EH (cell line): Measurements from ENCODE around the gene BTN3A1.
"Not testable (repeated sequence)": the region's sequence is repeated elsewhere in the genome, so short reads cannot be mapped to it uniquely, and the experiment has no call there.

Experiments
- DNase-seq: peaks from one replicate; pipeline ENCODE4 v3.0.0-alpha.2; 2015; ENCODE audit warnings: low read depth

BTN3A1 gene

DNA sequence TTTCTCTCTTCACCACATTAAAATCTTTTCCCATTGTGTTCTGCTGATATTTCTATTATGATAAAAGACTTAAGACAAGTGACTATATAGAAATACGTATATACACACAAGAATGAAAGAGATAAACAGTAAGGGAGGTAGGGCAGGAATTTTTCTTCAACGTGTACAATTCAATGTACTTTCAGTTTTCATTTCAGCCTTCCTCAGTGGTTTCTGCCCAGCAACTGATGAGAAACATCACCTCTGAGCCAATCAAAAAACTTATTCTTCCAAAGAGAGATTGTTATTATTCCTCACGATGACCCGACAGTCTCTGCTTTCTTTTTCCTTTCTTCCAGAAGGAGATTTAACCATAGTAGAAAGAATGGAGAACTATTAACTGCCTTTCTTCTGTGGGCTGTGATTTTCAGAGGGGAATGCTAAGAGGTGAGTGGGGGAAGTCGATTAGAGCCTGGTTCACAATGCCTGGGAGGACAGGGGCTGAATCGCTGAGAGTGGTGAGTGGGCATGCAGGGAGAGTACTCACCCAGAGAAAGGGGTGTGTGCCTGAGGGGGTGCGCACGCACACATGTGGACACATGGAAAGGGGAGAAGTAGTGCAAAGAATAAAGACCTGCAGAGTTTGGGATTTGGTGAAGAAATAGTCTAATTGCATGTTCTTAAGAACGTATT, at the start of gene BTN3A1:
TSS of gene BTN3A1 (plus strand) at position 289 of the 672 bp plus-strand sequence. CDS start 3,289 bp downstream, outside the sequence.
- DNase-seq = peak; percentile 82

DNA sequence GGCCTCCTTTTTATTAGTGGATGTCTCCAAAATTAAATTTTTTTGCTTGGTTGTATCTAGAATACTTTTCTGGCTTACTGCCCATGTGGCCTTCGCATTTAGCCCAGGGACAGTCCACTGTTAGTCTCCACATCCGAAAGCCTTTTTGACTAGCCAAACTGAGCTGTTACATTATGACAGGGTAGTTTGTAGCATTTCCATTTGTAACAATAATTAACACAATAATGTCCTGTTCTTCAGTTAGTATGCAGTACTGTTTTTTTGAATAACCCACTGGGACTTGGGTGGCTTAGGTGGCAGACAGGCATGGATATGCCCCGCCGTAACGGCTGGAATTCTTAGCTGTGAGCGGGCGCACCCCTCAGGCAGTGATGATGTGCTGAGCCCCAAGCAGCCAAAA, 49.8 kb upstream of the BTN3A1 start:
- DNase-seq = no peak

DNA sequence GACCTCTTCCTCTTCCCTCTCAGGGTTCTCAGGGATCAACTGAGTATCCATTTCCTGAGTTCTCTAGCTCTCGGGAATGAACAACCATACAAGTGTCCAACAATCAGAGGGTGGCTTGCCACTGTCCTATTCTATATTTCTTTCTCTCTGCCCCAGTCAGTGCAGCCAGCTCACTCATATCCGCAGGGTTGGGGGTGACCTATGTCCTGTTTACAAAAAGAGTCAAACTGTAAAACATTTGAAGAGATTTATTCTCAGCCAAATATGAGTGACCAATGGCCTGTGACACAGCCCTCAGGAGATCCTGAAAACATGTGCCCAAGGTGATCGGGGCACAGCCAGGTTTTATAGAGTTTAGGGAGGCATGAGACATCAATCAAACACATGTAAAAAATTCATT, 47.9 kb upstream of the BTN3A1 start:
- DNase-seq = no peak

GRCh38 chr6:26355366-26355765, 46.7 kb upstream of the BTN3A1 start:
- no peak for DNase-seq

DNA sequence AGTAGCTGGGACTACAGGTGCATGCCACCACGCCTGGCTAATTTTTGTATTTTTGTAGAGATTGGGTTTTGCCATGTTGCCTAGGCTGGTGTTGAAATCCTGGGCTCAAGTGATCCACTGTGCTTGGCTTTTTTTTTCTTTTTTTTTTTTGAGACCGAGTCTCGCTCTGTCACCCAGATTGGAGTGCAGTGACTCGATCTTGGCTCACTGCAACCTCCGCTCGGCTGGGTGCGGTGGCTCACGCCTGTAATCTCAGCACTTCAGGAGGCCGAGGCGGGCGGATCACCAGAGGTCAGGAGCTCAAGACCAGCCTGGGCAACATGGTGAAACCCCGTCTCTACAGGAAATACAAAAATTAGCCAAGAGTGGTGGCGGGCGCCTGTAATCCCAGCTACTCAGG, 44.5 kb upstream of the BTN3A1 start:
- DNase-seq = not testable (repeated sequence)

DNA sequence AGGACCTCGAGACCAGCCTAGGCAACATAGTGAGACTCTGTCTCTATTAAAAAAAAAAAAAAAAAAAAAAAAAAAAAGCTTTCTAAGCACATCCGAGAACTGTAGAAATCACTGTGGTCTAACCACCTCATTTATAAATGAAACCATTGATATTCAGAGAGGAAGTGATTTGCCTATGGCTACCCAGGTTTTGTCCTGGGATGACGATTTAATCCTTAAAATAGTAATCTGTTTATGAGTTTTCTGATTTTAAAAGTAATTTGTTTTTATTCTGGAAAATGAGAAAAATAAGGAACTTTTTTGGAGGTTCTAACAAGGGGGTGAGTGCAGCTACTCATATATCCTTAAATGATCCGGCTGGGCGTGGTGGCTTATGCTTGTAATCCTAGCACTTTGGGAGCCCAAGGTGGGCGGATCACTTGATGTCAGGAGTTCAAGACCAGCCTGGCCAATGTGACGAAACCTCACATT, 43.5 kb upstream of the BTN3A1 start:
- no peak for DNase-seq

GRCh38 chr6:26359765-26360164, 42.3 kb upstream of the BTN3A1 start:
- no peak for DNase-seq

GRCh38 chr6:26360451-26361416, 41.3 kb upstream of the BTN3A1 start:
- no peak for DNase-seq

DNA sequence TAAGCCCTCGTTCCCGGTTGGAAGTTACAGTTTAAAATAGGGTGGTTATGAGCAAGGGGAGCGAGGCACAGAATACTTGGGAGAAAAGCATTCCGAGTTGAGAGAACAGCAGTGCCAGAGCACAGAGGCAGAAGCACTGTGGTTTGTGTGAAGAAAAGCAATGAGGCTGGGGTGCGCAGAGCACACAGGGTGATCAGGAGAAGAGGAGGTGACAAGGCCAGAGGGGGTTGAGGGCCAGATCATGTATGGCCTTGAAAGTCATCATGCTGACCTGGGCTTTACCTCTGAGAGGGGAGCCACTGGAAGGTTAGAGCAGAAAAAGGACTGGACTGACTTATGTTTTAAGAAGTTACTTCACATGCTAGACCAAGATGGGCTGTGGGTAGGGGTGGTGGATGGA, 40.5 kb upstream of the BTN3A1 start:
- no peak for DNase-seq

GRCh38 chr6:26362093-26362835, 39.8 kb upstream of the BTN3A1 start:
- no peak for DNase-seq

DNA sequence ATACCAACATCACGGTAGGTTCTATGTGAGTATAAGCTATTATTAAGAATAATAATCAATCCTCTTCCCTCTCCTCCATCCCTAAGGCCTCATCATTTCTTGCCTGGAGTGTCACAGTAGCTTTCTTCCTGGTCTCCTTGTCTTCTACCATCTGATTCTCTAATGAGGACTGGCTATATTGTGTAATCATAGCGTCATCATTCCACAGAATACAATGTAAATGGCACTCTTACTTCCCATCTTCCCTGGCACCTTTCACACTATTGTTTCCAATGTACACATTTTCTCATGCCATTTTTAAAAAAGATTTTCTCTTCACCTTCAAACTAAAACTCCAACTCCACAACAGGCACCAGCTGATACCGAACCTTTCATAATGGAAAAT, 39.2 kb upstream of the BTN3A1 start:
- no peak for DNase-seq

DNA sequence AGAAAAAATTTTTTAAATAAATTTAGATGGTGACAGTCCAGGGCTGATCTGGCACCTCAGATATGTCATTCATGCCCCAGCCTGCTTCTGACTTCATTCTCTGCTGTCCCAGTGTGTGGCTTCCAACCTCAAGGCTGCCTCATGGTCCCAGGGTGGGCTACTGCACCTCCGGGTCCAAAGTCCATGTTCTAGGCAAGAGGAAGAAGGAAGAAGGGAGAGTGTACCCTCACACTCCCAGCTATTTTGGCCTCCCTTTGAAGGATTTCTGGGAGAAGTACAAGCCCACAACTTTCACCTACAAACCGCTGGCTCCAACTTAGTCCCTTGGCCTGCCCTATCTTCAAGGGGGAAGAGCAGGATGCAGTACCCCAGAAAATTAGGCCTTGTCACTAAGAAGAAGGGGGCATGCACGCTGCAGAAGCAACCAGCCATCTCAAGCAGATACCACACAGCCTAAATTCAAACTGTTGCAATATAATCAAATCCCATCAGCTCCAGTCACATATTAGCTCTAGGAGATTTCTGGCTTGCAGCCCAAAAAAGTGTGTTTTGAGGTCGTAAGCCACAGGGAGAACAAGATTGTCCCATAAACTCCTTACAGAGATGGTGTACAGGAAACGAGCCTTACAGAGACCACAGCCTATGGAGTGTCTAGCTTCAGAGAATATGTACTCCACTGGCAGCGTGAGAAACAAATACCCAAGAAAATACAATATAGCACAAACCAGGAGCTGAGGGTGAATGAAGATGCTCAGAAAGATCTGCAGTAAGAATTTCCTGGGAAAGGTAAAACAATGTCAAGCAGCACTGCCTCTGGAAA, 38.0 kb upstream of the BTN3A1 start:
- DNase-seq = peak; percentile 47

DNA sequence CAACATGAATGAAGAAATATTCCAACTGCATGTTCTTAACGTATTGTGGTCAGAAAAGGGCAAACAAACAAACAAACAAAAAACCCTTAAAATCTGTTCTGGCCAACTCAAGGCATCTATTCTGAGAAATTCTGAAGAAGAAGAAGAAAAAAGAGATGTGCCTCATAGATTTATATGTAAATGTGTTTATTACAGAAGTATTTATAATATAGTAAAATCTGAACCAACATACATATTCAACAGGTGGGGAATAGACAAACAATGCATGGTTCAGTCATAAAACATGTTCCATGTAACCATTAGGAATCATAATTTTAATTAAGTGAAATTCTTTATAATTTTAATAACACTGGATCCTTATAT, 36.5 kb upstream of the BTN3A1 start:
- no peak for DNase-seq

DNA sequence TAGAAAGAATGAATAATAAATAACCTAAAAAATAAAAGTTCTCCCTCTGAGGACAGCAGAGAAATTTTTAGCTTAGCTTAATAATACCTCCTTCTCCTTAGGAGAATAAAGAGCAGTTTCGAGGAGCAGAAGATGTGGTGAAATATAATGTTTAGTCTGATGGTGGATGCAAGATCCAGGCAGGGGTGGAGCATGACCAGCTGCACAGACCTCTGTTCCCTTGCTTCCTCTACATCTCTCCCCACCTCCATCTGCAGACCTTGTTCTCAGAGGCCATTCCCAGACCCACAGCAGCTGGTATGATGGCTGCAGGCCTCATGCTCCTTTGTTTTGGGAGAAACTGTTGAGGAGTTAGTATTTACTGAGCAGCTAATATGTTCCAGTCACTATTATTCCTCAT, 35.6 kb upstream of the BTN3A1 start:
- peak; percentile 13 for DNase-seq

DNA sequence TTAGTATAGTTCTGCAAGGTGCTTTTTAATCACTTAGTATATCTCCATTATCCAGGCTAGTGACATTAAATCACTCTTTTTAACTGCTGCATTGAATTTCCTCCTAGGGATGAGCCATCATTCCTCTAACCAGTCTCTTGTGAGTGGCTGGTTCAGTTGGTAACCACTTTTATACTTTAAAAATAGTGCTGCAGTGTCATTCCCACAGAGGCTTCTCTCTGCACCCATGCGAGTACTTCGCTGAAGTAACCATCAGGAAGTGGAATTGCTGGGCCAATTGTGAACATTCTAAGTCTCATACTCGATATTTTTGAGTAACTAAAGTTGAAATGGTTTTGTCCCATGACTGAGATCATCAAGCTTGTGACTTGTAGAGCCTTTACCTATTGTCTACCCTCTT, 35.0 kb upstream of the BTN3A1 start:
- no peak for DNase-seq

DNA sequence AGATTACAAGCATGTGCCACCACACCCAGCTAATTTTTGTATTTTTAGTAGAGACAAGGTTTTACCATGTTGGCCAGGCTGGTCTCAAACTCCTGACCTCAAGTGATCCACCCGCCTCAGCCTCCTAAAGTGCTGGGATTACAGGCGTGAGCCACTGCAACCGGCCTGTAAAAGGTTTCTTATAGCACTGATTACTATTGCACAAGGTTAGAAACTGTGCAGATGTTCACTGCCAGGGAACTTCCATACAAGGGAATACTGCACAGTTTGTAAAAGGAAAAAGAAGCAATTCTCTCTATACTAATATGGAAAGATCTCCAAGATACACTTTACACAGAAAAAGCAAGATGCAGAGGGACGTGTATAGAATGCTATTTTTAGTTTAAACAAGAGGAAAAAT, 30.3 kb upstream of the BTN3A1 start:
- not testable (repeated sequence) for DNase-seq

DNA sequence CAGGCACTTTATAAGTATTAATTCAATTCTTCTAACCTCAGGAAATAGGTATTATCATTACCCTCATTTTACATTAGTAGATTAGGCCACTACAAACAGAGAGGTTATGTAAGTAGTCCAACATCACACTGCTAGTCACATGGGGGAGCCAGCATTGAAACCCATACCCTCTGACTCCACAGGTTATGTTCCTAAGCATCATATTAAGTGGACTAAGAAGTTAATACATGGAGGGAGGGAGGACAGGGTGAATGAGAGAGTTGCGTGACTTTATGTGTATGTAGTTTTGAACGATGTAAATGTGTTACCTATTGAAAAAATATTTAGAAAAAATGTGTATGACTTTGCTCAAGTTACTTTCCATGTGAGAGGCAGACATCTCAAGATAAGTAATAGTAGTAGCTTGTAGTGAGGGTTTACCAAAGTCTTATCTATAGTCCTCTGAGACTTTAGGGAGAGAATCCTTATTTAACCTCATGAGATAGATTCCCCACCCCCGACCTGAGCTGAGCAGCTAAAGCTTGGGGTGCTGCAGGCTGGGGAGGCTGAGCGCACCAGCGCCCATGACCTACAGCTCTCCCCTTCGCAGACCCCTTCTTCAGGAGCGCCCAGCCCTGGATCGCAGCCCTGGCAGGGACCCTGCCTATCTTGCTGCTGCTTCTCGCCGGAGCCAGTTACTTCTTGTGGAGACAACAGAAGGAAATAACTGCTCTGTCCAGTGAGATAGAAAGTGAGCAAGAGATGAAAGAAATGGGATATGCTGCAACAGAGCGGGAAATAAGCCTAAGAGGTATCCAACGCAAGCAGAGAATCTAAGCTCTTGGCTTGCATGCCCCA, 29.5 kb upstream of the BTN3A1 start:
- no peak for DNase-seq

GRCh38 chr6:26375270-26375669, 26.8 kb upstream of the BTN3A1 start:
- DNase-seq = no peak

DNA sequence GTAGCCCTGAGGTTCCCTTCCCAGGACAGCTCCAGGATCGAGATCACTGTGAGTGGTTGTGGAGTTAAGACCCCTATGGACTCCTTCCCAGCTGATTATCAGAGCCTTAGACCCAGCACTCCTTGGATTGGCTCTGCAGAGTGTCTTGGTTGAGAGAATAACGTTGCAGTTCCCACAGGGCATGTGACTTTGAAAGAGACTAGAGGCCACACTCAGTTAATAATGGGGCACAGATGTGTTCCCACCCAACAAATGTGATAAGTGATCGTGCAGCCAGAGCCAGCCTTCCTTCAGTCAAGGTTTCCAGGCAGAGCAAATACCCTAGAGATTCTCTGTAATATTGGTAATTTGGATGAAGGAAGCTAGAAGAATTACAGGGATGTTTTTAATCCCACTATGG, 24.4 kb upstream of the BTN3A1 start:
- no peak for DNase-seq

- DNase-seq = not testable (repeated sequence)
Observed at GRCh38 chr6:26378143-26378542, 23.9 kb upstream of the BTN3A1 start.

- no peak for DNase-seq
Observed at GRCh38 chr6:26379292-26379691, 22.8 kb upstream of the BTN3A1 start.
